ENCODE data around the gene NPPB. TPM values are rescaled to one million over a fixed set of nuclear protein-coding genes. Genes with fewer than 3 reads are reported as not detected.

The NPPB gene
- total and polyA plus RNA-seq, 2 of the 8 experiments (the other 6 are each of a cell fraction or from before 2014, with no cell fraction given) = 0.36 to 0.91 TPM

GRCh38 chr1:11878081-11878890 lies 19.5 kb upstream of the NPPB start:
- Histone ChIP-seq H3K56ac (replicated peaks; ENCODE audit: insufficient read length, low read depth, low read length) (no peak overlapping the region), H4K91ac (replicated peaks; ENCODE audit: insufficient read length, low read length) (no peak overlapping the region), H3K4me1 (replicated peaks in 1 of 4; ENCODE audit: control insufficient read depth in 3 of 4, insufficient read depth in 4 of 4, low read length in 3 of 4) (peaks cover 0 to 7% (median 6%) of the 10 kb centered on the region in 4 experiments; a peak in 6 of 7 replicates), H4K8ac (ENCODE audit: extremely low read depth, insufficient read depth, low read length) (no peak overlapping the region; the same call in 1 of the 2 replicates), H2AK5ac (ENCODE audit: low read depth, low read length) (no peak overlapping the region), H2BK12ac (ENCODE audit: low read depth, low read length) (no peak overlapping the region), H2AFZ (ENCODE audit: low read length) (no peak overlapping the region), H2BK20ac (ENCODE audit: low read length) (no peak overlapping the region), H3K9ac (replicated peaks in 1 of 4; ENCODE audit: extremely low read depth in 1 of 4, low read depth in 3 of 4, low read length in 3 of 4) (no peak overlapping the region), H3K27ac (ENCODE audit: low read depth, low read length) (no peak overlapping the region), H2BK5ac (ENCODE audit: low read depth, low read length) (no peak overlapping the region), H3K14ac (ENCODE audit: insufficient read length) (no peak overlapping the region), H3K27me3 (replicated peaks in 1 of 4; ENCODE audit: control insufficient read depth in 3 of 4, extremely low read depth in 1 of 4, insufficient read depth in 3 of 4, low read length in 3 of 4) (no peaks in the 10 kb centered on the region), H3K4ac (replicated peaks; ENCODE audit: insufficient read length, low read depth, low read length) (no peak overlapping the region), H3K79me2 (ENCODE audit: control insufficient read depth in 1 of 2, insufficient read depth in 2 of 2, low read length in 2 of 2) (no peaks in the 10 kb centered on the region), H2BK15ac (ENCODE audit: low read length) (no peak overlapping the region; the same call in 1 of the 2 replicates), H3K36me3 (ENCODE audit: control insufficient read depth in 2 of 4, insufficient read depth in 4 of 4, low read length in 3 of 4) (no peaks in the 10 kb centered on the region), H2BK120ac (replicated peaks; ENCODE audit: low read depth, low read length) (no peak overlapping the region), H3K23me2 (ENCODE audit: low read depth, low read length) (no peaks in the 10 kb centered on the region), H3K4me2 (ENCODE audit: insufficient read depth in 1 of 2, low read depth in 2 of 2, low read length in 2 of 2) (no peak overlapping the region), H3K9me3 (ENCODE audit: insufficient read depth in 2 of 2, low read depth in 1 of 2, low read length in 1 of 2) (peaks cover 0 to 2% of the 10 kb centered on the region in 2 experiments; a peak in 2 of 4 replicates), H3K23ac (ENCODE audit: insufficient read length) (no peak overlapping the region), H3K79me1 (ENCODE audit: low read depth, low read length) (no peaks in the 10 kb centered on the region), H3K4me3 (ENCODE audit: extremely low read depth in 1 of 4, insufficient read depth in 2 of 4, low read depth in 3 of 4, low read length in 4 of 4) (no peak overlapping the region), H3K18ac (ENCODE audit: extremely low read depth, low read length) (no peak overlapping the region), H4K20me1 (replicated peaks in 1 of 2; ENCODE audit: control insufficient read depth in 1 of 2, insufficient read depth in 2 of 2, low read length in 2 of 2) (no peaks in the 10 kb centered on the region), H4K5ac (ENCODE audit: insufficient read length, low read depth, low read length) (no peak overlapping the region)
- 94% methylated on average over 30 of the region's 31 CpGs; no CpG with 5 or more reads in 1 of the 2 experiments for WGBS, 2 experiments (ENCODE audit: extremely low coverage in 1 of 2, insufficient coverage in 1 of 2, insufficient read length in 1 of 2, insufficient replicate concordance in 2 of 2, low coverage in 1 of 2, low lambda C conversion rate in 2 of 2, missing lambda C conversion rate in 1 of 2)
- TF ChIP-seq TBP (IDR thresholded peaks at IDR 0.05; ENCODE audit: low read depth, low read length) (no peak), POLR2A (IDR thresholded peaks at IDR 0.05; ENCODE audit: control extremely low read depth in 1 of 2, low read depth in 2 of 2, low read length in 2 of 2) (no peak), KDM1A (IDR thresholded peaks at IDR 0.05; ENCODE audit: borderline replicate concordance, low read length) (no peak), TAF1 (IDR thresholded peaks at IDR 0.05; ENCODE audit: low read depth, low read length) (no peak), E2F6 (IDR thresholded peaks at IDR 0.05) (no peak), ATF3 (IDR thresholded peaks at IDR 0.05; ENCODE audit: insufficient read depth, low read depth, low read length) (no peak), CTBP2 (IDR thresholded peaks at IDR 0.05; ENCODE audit: borderline replicate concordance, insufficient read depth, insufficient read length, low read length) (no peak), POU5F1 (IDR thresholded peaks at IDR 0.05; ENCODE audit: low read depth, low read length) (no peak), SP2 (IDR thresholded peaks at IDR 0.05; ENCODE audit: low read length) (no peak)
- no peak for DNase-seq (ENCODE audit: low read depth in 1 of 2, low spot score in 2 of 2)
- ChIA-PET POLR2A (ENCODE audit: partially characterized antibody) (interaction anchor here (1.0 to 9.5 kb wide), 3 partner anchors 10 to 89 kb away, joined by 3 to 109 read pairs (median 3); no protein-coding TSS in a partner anchor), CTCF (ENCODE audit: partially characterized antibody) (interaction anchor here (1.0 to 6.2 kb wide), 11 partner anchors 10 to 40 kb away, joined by 3 to 46 read pairs (median 6); partner anchors contain the start of genes NPPA and NPPB)
- FAIRE-seq = no peak

Measured in H1 (cell line).